ENCODE data around the gene FBXL7.

DNA sequence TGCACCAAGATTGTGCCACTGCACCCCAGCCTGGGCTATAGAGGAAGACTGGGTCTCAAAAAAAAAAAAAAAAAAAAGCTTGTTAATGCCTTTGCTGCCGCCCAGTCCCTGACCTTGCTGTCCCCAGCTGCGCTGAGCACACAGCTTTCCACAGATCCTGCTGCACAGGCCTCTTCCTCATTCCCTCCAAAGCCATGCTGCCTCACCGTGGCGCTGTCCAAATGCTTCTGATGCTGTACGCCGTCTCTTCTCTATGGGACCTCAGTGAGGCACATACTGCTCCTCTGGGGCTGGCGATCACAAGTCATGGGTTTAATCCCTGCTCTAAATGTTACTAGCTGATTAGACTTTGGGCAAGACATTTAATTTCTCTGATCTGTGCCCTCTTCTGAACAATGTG, 234.1 kb downstream of the FBXL7 start:
- no peak for TF ChIP-seq EZH2phosphoT487 (IDR thresholded peaks at IDR 0.05; ENCODE audit: insufficient read depth, low read depth)
- TF ChIP-seq EZH2 (IDR thresholded peaks at IDR 0.05; ENCODE audit: insufficient read depth, poor library complexity, severe bottlenecking), result no peak

All from GM23248 (cell line).